GM18502 (cell line): ENCODE measurements around the gene MTRF1.
A peak's percentile ranks its signal among the peaks of the same experiment; 100 is the strongest.

Experiments
- ATAC-seq: cut with Tn5 transposase; IDR thresholded peaks from one replicate; pipeline ENCODE4 v1.9.1; 2021; ENCODE audit warnings: mild to moderate bottlenecking; ENCODE audit not compliant: unreplicated experiment, poor library complexity

MTRF1 gene, protein sequence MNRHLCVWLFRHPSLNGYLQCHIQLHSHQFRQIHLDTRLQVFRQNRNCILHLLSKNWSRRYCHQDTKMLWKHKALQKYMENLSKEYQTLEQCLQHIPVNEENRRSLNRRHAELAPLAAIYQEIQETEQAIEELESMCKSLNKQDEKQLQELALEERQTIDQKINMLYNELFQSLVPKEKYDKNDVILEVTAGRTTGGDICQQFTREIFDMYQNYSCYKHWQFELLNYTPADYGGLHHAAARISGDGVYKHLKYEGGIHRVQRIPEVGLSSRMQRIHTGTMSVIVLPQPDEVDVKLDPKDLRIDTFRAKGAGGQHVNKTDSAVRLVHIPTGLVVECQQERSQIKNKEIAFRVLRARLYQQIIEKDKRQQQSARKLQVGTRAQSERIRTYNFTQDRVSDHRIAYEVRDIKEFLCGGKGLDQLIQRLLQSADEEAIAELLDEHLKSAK

DNA sequence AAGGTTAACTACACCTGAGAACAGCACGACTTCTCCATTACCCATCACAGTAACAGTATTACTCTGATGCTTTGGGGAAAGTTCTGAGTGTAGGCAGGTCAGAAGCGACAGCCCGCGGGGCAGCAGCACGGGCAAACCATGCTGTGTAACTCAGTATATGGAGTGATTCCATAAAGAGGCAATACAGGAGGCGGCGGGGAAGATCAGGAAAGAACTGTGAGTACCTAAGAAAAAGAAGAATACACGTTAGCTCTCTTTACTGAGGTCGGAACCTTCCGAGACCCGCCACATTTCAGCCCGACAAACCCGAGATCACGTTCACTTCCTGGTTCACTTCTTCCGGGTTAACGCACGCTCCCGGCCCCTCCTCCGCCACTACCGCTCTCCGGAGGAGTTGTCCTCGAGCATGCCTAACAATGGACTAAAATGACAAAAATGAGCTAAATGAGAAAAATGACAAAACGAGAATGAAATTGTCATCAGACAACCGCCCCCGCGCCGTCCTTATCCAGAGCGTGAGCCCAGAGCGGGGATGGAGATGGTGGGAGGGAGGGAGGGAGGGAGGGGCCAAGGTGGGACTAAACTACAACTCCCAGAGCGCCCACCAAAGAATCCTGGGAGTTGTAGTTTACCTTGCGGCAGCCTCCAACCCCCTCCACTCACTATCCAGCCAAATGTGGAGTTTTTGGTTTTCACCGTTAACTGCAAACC is at the start of gene MTRF1:
TSS of gene MTRF1 (minus strand) at position 316 of the 711 bp plus-strand sequence. CDS start 2,669 bp downstream, outside the sequence.
- ATAC-seq: peak; percentile 94

DNA sequence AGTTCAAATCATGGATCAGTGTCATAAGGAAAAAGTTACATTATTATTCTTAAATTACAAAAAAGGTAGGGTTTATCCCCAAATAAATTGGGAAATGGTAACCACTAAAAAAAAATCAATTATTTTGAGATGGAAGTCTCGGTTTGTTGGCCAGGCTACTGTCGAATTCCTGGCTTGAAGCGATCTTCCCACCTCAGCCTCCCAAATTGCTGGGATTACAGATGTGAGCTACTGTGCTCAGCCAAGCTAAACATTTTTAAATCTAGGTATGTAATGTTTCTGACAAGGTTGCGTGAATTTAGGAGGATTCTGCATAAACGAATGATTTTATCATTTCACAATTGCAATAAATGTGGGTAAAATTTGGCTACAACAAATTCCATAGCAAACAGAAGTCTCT is 49.7 kb upstream of the MTRF1 start:
- no peak for ATAC-seq

DNA sequence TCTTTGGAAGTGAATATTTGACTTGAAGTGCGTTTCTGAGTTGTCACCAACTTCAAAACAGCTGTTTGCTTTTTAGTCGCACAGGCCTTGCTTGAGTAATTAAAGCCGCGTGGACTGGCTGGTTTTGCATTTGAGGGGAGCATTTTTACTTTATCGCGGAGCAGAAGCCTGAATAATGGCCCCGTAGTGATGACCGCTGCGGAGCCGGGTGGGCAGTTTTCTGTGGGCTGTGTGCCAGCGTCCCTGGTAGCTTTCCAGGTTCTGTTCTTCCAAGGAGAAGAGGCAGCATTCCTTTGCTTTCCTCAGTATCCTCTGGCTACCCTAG is 48.8 kb upstream of the MTRF1 start:
- ATAC-seq: no peak

DNA sequence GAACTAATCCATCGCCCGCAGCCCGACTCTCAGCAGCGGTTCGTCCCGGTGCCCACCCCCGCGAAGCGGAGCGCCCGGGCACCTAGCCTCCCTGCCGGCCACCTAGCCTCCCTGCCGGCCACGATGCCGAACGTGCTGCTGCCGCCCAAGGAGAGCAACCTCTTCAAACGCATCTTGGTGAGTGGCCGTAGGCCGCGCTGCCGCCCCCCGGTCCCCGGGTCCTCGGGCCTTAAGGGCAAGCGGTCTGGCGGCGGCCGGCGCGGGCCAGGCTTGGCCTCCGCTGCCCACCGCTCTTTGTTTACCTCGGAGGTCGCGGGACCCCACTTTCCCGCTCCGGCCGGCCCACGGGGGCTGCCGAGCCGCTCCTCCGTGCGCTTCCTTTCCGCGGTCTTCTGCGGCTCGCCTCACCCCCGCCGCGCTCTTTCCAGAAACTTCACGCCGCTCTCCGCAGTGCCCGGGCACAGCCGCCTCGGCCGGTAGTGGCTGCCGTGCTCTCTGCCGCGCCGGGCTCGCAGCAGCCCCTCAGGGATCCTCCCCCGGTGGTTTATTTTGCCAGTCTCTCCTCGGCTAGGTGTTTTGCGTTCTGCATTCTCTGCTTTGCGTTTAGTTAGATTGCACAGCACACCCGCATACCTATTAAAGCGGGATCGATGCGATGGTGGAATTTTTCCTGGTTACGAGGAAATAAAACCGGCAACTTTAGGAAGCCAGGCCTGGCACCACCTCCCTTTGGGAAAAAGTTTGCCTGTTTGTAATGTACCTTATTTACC is 48.2 kb upstream of the MTRF1 start:
- peak; percentile 63 for ATAC-seq

DNA sequence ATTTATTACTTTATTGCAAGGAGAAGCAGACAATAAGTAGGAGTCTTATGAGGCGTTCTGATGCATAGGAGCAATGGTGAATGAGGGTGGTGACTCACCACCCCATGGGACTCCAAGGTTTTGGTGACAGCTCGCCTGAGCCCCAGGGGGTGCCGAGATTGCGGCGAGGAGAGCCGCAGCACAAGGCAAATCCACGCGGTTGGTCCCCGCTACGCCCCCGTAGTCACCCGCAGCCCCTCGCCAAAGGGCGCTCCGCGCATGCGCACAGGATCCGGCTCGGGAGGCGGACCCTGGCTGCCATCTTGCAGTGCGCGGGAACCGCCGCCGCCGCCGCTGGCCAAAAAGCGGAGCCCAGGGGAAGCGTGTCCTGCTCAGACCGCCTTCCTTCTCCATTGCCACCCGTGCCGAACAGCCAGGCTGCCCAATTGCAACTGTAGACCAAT is 47.6 kb upstream of the MTRF1 start, which contains the start of gene NAA16:
TSS of gene NAA16 (plus strand) at position 305 of the 443 bp plus-strand sequence. CDS start 262 bp downstream, outside the sequence.
- ATAC-seq: peak; percentile 80

DNA sequence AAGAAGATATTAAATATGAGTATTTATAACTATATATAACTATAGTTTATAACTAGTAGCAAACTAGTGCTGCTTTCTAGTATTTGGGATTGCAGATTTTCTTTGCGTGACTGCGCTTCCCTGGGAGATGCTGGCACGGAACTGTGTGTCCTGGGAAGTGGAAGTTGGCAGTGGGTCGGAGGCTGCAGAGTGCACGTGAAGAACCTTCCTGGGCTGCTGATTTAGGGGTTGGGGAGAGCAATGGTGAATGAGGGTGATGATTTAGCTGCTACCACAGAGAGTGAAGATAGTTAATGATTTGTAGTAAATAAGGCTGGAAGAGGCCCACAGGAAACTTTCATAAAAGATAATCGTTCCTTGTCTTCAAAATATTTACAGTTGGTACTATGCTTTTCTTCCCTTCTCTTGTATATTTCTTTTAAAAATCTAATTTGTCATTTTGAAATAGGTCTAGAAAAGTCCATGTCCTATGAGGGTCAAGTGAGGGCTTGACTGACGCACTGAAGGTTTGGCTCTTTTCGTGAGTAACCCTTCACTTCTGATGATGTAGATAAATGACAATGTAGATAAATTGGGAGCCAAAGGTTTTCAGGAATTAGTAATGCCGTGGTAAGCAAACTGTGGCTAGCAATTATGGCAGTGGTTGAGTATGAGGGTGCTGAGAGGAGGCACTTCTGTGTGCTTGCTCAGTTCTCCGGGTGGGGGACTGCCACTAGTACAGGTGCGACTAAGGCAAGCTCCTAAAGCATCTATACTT is 44.7 kb upstream of the MTRF1 start:
- ATAC-seq: no peak

DNA sequence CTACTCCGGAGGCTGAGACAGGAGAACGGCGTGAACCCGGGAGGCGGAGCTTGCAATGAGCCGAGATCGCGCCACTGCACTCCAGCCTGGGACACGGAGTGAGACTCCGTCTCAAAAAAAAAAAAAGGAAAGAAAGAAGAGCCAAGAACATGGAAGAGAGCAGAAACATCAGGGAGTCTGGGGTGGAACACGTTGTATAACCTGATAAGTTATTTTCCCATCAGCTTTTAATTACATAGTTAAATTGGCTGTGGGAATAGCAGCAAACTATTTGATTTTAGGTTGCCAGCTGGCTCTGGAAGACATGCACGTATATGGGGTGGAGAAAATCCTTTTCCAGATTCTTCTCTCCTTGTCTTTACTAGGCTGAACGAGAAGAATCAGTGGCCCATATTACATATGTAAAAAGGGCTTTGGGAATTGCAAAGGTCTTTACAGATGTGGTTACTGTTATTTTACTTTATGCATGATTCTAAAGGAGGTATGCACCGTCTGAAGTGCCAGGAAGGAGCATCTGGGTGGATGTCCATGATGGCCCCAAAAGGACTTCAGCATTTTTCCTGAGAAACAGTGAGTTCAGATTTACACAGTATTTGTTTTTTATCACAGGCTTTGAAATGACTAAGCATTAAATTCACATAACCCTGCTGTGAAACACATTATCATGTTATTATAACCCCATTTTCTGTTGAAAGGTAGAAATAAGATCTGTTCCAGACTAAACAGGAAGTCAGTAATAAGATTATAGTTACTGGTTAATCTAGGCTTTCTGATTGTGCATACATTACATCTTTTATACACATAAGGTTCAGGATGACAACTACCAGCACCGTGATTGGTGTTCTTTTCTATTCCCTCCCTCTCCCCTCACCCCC is 43.1 kb upstream of the MTRF1 start:
- ATAC-seq: no peak

DNA sequence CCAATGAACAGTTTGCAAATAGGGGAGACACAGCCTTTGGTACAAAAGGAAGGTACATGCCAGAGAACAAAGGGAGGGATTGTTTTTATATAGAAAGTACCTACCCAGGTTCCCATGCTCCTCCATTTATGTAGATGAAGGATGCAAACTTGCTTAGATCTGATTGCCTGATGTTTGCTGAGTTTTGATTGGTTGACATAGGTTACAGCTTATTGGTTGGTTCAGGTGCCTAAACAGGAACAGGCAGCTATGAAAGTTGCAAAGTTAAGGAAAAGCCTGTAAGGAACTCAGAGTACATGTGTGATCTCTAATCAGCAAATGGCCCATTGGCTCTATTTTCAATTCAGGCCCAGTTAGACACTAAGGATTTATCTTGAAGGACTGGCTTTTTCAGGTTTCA is 41.2 kb upstream of the MTRF1 start:
- no peak for ATAC-seq

DNA sequence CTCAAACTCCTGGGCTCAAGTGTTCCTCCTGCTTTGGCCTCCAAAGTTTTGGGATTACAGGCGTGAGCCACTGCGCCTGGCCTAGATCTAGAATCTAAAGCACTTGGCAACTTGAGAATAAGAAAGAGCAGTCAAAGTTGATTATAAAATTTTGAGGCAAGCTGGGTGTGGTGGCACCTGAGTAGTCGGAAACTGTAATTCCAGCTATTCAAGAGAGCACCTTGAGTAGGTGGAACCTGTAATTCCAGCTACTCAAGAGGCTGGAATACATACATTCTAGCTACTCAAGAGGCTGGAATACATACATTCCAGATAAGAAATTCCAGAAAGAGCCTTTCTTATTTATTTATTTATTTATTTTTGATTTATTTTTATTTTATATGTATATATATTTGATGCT is 39.4 kb upstream of the MTRF1 start:
- ATAC-seq: no peak

DNA sequence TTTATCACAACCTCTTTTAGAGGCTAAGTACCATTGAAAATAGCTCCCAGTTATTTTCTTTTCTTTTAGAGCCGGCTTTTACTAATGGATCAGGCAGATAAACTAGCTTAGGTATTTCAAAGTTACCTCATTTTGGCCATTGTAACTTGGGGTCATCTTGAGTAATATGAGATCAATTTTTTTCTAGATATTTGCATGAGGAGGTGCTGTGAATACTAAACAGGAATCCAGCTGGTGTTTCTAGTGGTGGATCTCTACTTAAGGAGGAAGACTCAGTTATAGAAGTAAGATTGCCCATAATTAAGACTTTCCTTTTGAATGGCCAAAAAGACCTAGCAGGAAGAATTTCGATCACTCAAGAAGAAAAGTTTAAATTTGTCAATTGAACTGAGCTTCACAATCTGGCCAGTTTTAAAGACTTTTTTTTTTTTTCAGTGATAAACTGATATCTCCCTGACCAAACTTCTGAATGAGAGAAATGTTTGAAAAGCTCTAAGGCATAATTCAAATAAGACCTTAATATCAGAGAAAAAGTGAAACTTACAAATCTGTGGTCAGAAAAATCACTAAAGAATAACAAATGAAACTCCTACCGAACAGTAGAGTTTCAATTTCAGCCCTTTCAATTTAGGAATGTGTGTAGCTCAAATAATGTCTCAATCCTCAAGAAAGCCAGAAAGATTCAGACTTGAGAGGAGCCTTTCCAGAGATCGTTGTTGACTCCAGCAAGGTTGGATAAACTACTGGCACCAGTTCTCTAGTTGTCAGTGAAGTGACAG is 36.1 kb upstream of the MTRF1 start:
- ATAC-seq: peak; percentile 45

DNA sequence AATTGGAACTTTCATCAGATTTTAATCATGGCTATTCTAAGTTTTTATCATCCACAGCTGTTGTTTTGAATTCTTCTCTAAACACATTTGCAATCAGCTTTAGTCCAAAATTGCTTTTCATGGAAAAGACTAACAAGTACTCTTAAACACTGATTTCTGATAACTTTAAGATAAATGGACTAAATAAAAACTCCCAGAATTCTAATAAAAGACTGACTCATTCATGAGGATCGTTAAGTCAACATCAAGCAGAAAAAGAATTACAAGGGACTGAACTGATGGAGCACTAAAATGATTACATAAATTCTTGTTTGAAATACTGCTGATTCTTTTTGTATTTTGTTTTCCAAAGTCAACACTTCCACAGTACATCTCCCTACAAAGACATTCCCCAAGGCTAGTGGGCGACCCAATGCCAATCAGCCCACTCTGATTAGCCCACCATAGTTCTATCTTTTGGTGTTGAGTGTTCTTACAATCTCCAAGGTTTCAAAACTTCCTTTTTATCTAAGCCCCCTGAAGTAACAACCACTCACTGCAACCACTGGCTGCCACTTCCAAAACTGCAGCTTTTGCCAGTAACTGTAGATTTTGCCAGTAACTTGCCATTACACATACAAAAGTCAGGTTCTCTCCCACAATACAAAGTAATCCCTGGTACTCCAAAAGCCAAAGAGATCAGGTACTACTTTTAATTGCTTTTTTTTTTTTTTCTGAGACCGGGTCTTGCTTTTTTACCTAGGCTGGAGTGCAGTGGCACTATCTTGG is 33.7 kb upstream of the MTRF1 start:
- no peak for ATAC-seq

DNA sequence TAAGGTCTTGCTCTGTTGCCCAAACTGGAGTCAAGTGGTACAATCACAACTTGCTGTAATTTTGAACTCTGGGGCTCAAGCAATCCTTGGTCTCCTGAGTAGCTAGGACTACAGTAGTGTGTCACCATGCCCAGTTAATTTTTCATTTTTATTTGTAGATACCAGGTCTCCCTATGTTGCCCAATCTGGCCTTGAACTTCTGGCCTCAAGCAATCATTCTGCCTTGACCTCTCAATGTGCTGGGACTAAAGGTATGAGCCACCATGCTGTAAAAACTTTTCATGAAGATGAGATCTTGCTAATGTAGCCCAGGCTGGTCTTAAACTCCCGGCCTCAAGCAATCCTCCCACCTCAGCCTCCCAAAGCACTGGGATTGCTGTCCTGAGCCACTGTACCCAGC is 32.6 kb upstream of the MTRF1 start:
- no peak for ATAC-seq

DNA sequence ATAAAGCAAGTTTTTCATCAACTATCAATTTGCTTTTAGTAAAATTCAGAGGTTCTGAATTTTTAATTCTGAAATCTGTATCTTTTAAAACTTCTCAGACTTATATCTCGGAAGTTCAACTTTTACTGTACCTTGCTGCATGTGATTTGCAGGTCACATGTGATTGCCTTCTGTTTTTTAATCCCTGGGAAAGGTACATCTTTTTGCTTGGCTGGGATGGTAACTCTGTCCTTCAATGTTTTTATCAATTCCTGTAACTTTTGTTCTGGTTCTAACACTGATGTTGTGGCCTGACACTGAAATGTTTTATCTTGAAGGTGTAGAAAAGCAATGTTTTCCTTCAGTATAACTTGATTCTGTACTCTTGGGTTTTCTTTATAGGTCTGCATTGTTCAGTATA is 31.5 kb upstream of the MTRF1 start:
- ATAC-seq: no peak

DNA sequence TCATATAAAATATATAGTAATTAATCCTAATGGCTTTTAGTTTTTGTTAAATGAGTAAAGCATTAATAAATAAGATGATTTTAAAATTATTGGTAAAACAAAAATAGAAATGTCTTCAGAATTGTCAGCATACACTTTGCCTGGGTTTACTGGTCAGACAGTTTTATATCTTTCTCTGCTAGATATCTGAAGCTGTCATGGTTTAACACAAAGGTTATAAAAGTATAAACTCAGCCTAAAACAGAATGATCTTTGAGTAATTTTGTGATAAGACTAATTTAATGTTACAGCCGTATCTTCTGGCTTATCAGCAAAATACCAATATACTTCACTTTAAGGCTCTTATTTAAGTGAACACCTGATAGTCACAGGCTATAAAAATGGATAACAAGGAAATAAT is 29.9 kb upstream of the MTRF1 start:
- ATAC-seq: no peak

DNA sequence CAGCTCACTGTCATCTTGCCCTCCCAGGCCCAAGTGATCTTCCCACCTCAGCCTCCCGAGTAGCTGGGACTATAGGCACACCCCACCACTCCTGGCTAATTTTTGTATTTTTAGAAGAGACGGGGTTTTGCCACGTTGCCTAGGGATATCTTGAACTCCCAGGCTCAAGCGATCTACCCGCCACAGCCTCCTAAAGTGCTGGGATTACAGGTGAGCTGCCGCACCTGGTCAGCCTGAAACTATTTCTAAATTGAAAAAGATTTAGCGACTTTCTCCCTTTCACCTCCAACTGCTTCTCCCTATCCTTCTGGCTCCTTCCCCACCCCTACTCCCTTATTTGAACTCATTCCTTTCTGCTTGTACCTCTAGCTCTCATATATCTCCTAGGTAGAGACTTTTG is 27.9 kb upstream of the MTRF1 start:
- no peak for ATAC-seq

DNA sequence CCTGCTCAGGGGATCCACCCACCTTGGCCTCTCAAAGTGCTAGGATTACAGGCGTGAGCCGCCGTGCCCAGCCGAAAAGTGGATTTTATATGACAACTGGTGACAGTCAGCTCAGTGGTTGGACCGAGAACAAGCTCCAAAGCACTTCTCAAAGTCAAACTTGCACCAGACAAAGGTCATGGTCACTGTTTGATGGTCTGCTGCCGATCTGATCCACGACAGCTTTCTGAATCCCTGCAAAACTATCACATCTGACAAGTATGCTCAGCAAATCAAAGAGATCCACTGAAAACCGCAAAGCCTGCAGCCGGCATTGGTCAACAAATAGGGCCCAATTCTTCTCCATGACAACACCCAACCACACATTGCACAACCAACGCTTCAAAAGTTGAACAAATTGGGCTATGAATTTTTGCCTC is 26.1 kb upstream of the MTRF1 start:
- no peak for ATAC-seq

DNA sequence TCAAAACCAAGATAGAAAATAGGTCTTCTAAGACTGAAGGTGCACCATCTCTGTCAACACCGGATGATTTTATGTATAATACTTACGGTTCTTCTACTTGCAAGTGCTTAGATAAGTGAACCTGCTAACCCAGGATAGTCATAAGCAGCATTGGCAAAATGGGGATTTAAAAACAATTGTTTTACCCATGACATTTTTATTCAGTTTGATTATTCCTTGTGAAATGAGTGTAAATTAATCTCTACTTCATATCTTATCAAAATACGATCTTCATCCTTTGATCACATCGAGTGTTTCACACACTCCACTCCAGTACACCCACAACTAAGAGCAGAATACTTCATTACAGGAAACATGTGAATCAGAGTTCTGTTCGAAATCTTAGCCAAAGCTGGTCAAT is 23.0 kb upstream of the MTRF1 start:
- no peak for ATAC-seq
